ENCODE data around the gene HDDC3.
"Not testable (repeated sequence)": the region's sequence is repeated elsewhere in the genome, so short reads cannot be mapped to it uniquely, and the experiment has no call there.

HDDC3 gene

GRCh38 chr15:90897131-90897655 lies 35.2 kb downstream of the HDDC3 start:
- in situ Hi-C loops (cut with HindIII; ENCODE audit: low sequenced_read_pairs) = not testable (repeated sequence)

GRCh38 chr15:90895571-90896117 lies 36.7 kb downstream of the HDDC3 start:
- in situ Hi-C loops (cut with HindIII; ENCODE audit: low sequenced_read_pairs) = no loop called here

GRCh38 chr15:90893175-90894090 lies 38.9 kb downstream of the HDDC3 start:
- in situ Hi-C loops (cut with HindIII; ENCODE audit: low sequenced_read_pairs) = no loop called here

- in situ Hi-C loops (cut with HindIII; ENCODE audit: low sequenced_read_pairs) = no loop called here
Measured at GRCh38 chr15:90892498-90893174, 39.7 kb downstream of the HDDC3 start.

- in situ Hi-C loops (cut with HindIII; ENCODE audit: low sequenced_read_pairs) = no loop called here
Measured at GRCh38 chr15:90892023-90892422, 40.3 kb downstream of the HDDC3 start.

GRCh38 chr15:90891346-90891949 lies 40.9 kb downstream of the HDDC3 start:
- in situ Hi-C loops (cut with HindIII; ENCODE audit: low sequenced_read_pairs) = no loop called here

- in situ Hi-C loops (cut with HindIII; ENCODE audit: low sequenced_read_pairs) = no loop called here
Measured at GRCh38 chr15:90890839-90891238, 41.5 kb downstream of the HDDC3 start.

GRCh38 chr15:90889736-90890456 lies 42.5 kb downstream of the HDDC3 start:
- in situ Hi-C loops (cut with HindIII; ENCODE audit: low sequenced_read_pairs) = no loop called here

GRCh38 chr15:90889313-90889730 lies 43.0 kb downstream of the HDDC3 start:
- in situ Hi-C loops (cut with HindIII; ENCODE audit: low sequenced_read_pairs) = no loop called here

GRCh38 chr15:90887037-90887481 lies 45.3 kb downstream of the HDDC3 start:
- in situ Hi-C loops (cut with HindIII; ENCODE audit: low sequenced_read_pairs) = no loop called here

- in situ Hi-C loops (cut with HindIII; ENCODE audit: low sequenced_read_pairs) = no loop called here
Measured at GRCh38 chr15:90886291-90886614, 46.1 kb downstream of the HDDC3 start.

GRCh38 chr15:90885432-90886290 lies 46.7 kb downstream of the HDDC3 start:
- in situ Hi-C loops (cut with HindIII; ENCODE audit: low sequenced_read_pairs) = no loop called here

- in situ Hi-C loops (cut with HindIII; ENCODE audit: low sequenced_read_pairs) = no loop called here
Measured at GRCh38 chr15:90884719-90885431, 47.5 kb downstream of the HDDC3 start.

- in situ Hi-C loops (cut with HindIII; ENCODE audit: low sequenced_read_pairs) = no loop called here
Measured at GRCh38 chr15:90883976-90884718, 48.2 kb downstream of the HDDC3 start, which contains the start of gene FES. Gene FES, plus strand, starts transcription at chr15:90884504. Its CDS starts 542 bp downstream, at chr15:90885046.

GRCh38 chr15:90883526-90883975 lies 48.8 kb downstream of the HDDC3 start:
- in situ Hi-C loops (cut with HindIII; ENCODE audit: low sequenced_read_pairs) = no loop called here

GRCh38 chr15:90882781-90883525 lies 49.4 kb downstream of the HDDC3 start:
- in situ Hi-C loops (cut with HindIII; ENCODE audit: low sequenced_read_pairs) = no loop called here

GRCh38 chr15:90881978-90882721 lies 50.2 kb downstream of the HDDC3 start:
- in situ Hi-C loops (cut with HindIII; ENCODE audit: low sequenced_read_pairs) = no loop called here

Measured in endothelial cell of hepatic sinusoid (primary cell).